ENCODE measurements around the gene CDK10.

CDK10 gene

DNA sequence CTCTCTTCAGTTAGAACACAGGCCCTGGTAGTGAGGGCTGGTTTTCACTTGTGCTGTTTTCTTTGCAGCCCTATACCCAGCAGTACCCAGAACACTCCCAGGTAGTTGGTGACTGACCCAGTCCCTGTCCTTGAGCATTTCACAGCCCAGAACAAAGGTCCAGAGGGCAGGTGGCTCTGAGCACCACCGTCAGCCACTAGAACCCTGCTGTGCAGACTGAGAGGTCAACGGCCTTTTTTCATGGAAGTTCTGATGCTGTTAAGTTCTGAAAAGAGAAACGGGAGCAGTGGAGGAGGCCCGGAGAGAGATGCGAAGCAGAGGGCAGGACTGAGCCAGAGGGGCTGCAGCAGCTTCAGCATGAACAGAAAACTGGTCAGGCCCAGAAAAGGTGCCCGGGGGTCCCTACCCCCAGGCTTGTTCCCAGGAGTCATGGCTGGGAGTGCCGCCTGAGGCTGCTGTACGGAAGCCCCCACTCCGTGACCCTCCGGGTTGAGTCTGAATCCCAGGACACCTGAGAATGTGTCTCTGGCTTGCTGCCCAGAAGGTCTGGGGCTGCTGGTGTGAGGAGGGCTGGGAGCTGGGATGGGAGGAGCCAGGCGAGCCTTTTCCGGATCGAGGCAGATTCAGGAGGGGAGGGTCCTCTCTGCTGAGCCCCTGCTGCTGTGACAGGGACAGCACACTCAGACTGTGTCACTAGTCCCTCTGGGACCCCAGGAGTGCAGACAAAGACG, 43.5 kb downstream of the CDK10 start:
- DNase-seq (ENCODE audit: low read depth, low spot score) = no peak
- in situ Hi-C loops (cut with HindIII; ENCODE audit: low sequenced_read_pairs) = no loop called here
- TF ChIP-seq, protein P1, sequence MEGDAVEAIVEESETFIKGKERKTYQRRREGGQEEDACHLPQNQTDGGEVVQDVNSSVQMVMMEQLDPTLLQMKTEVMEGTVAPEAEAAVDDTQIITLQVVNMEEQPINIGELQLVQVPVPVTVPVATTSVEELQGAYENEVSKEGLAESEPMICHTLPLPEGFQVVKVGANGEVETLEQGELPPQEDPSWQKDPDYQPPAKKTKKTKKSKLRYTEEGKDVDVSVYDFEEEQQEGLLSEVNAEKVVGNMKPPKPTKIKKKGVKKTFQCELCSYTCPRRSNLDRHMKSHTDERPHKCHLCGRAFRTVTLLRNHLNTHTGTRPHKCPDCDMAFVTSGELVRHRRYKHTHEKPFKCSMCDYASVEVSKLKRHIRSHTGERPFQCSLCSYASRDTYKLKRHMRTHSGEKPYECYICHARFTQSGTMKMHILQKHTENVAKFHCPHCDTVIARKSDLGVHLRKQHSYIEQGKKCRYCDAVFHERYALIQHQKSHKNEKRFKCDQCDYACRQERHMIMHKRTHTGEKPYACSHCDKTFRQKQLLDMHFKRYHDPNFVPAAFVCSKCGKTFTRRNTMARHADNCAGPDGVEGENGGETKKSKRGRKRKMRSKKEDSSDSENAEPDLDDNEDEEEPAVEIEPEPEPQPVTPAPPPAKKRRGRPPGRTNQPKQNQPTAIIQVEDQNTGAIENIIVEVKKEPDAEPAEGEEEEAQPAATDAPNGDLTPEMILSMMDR (IDR thresholded peaks at IDR 0.05; ENCODE audit: low read depth, low read length) = no peak
- no peak overlapping the region for H3K4me3 ChIP-seq (ENCODE audit: low read depth, low read length)

DNA sequence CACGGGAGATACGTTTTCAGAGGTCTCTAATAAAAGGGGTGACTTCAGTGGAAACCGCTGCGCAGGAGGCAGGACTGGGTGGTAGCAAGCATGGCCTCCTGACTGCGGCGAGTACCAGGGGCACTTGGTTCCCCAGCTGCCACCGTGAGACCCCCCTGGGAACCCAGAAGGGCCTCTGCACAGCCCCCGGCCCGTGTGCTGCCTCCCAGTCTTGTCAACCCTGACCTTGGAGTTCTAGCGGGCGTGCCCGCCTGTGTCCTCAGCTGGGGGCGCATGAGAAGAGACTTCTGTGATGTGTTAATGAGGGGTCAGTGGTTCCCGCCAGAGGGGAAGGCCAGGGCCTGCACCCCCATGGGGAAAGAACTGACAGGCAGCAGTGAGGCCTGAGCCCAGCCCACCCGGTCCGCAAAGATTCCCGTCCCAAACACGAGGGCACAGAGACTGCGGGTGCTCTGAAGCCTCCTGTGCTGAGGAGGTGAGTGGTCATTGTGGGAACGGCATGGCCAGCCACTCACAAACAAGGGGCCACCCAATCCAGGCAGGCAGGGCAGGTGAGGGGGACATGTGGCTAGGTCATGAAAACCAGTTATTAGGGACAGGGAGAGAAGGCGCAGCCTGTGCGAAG, 44.2 kb downstream of the CDK10 start:
- no peak overlapping the region for H3K4me3 ChIP-seq (ENCODE audit: low read depth, low read length)
- in situ Hi-C loops (cut with HindIII; ENCODE audit: low sequenced_read_pairs) = no loop called here
- TF ChIP-seq, protein P1 (IDR thresholded peaks at IDR 0.05; ENCODE audit: low read depth, low read length) = no peak
- no peak for DNase-seq (ENCODE audit: low read depth, low spot score)

DNA sequence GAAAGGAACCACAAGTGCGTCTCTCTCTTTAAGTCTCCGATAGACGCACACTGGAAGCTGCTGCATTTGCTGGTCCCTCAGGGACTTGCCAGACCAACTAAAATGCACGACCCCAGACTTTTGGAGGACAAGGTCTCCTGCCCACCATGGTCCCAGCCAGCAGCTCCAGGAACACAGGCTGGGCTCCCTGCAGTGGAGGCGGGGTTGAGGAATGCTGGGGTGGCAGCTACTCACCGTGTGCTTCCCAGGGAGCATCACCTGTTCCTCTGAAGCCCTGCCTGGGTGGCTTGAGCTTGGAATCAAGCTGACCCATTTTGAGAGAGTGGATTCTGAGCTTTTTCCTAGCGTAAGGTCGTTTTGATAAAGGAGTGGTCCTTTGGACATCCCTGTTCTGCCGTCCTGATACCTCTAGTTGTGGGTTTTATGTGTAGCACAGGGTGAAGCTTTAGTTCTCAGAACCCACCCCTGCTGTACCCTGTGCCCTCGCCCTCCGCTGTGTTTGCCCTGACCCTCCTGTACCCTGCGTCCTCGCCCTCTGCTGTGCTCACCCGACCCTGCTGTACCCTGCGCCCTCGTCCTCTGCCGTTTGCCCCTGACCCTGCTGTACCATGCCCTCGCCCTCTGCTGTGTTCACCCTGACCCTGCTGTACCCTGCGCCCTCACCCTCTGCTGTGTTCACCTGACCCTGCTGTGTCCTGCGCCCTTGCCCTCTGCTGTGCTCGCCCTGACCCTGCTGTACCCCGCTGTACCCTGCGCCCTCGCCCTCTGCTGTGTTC, 45.8 kb downstream of the CDK10 start:
- TF ChIP-seq, protein P1 (IDR thresholded peaks at IDR 0.05; ENCODE audit: low read depth, low read length) = no peak
- no peak overlapping the region for H3K4me3 ChIP-seq (ENCODE audit: low read depth, low read length)
- no peak for DNase-seq (ENCODE audit: low read depth, low spot score)
- in situ Hi-C loops (cut with HindIII; ENCODE audit: low sequenced_read_pairs) = no loop called here

DNA sequence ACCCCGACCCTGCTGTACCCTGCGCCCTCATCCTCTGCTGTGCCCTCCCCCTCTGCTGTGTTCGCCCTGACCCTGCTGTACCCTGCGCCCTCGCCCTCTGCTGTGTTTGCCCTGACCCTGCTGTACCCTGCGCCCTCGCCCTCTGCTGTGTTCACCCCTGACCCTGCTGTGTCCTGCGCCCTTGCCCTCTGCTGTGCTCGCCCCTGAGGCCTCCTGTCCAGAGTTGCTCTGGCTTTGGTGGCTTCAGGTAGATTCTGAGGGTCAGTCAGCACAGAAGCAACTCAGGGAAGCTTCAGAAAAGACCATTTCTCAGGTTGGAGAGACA, 46.4 kb downstream of the CDK10 start:
- TF ChIP-seq, protein P1 (IDR thresholded peaks at IDR 0.05; ENCODE audit: low read depth, low read length) = no peak
- no peak overlapping the region for H3K4me3 ChIP-seq (ENCODE audit: low read depth, low read length)
- DNase-seq (ENCODE audit: low read depth, low spot score) = no peak
- in situ Hi-C loops (cut with HindIII; ENCODE audit: low sequenced_read_pairs) = no loop called here

DNA sequence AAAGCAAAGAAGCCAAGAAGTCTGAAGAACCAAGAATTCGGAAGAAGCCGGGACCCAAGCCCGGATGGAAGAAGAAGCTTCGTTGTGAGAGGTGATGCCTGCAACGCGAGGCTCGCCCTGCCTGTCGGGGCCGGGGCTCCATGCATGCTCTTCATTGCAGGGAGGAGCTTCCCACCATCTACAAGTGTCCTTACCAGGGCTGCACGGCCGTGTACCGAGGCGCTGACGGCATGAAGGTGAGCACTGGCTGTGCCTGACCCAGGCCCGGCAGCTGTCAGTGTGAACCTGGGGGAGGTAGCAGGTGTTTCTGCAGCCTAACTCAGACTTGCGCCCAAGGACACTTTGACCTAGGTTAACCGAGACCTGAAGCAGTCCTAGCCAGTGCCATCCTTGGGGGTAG, 46.8 kb downstream of the CDK10 start:
- DNase-seq (ENCODE audit: low read depth, low spot score) = no peak
- in situ Hi-C loops (cut with HindIII; ENCODE audit: low sequenced_read_pairs) = no loop called here
- TF ChIP-seq, protein P1 (IDR thresholded peaks at IDR 0.05; ENCODE audit: low read depth, low read length) = no peak
- no peak overlapping the region for H3K4me3 ChIP-seq (ENCODE audit: low read depth, low read length)

DNA sequence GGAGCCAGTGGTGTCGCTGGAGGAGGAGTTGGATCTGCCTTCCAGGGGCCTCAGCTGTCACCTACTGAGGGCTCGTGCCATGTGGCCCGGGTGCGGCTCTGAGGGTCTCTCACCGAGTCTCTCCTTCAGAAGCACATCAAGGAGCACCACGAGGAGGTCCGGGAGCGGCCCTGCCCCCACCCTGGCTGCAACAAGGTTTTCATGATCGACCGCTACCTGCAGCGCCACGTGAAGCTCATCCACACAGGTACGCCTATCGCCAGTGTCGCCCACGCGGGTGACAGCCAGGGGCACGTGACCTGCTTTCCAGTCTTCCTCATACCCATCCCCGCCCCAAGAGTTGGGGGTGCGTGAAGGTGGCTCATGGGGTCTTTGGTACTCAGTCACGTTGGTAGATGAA, 47.3 kb downstream of the CDK10 start:
- H3K4me3 ChIP-seq (ENCODE audit: low read depth, low read length) = no peak overlapping the region
- in situ Hi-C loops (cut with HindIII; ENCODE audit: low sequenced_read_pairs) = no loop called here
- DNase-seq (ENCODE audit: low read depth, low spot score) = no peak
- TF ChIP-seq, protein P1 (IDR thresholded peaks at IDR 0.05; ENCODE audit: low read depth, low read length) = no peak

Data from astrocyte of the spinal cord (primary cell).